ENCODE data around the gene CATSPERE.
"Not testable (repeated sequence)": the region's sequence is repeated elsewhere in the genome, so short reads cannot be mapped to it uniquely, and the experiment has no call there.

CATSPERE gene

GRCh38 chr1:244548558-244549115 is 87.6 kb downstream of the CATSPERE start:
- DNase-seq, result no peak

GRCh38 chr1:244552336-244552735 is 91.3 kb downstream of the CATSPERE start:
- DNase-seq, result no peak

GRCh38 chr1:244556263-244556662 is 95.2 kb downstream of the CATSPERE start:
- DNase-seq, result no peak

- no peak for DNase-seq
Observed at GRCh38 chr1:244557565-244557964, 96.5 kb downstream of the CATSPERE start.

- no peak for DNase-seq
Observed at GRCh38 chr1:244559561-244559960, 98.5 kb downstream of the CATSPERE start.

- DNase-seq, result not testable (repeated sequence)
Observed at GRCh38 chr1:244562877-244563276, 101.8 kb downstream of the CATSPERE start.

GRCh38 chr1:244573768-244574167 is 112.7 kb downstream of the CATSPERE start:
- no peak for DNase-seq

- no peak for DNase-seq
Observed at GRCh38 chr1:244576259-244576892, 115.3 kb downstream of the CATSPERE start.

- DNase-seq, result not testable (repeated sequence)
Observed at GRCh38 chr1:244578205-244578604, 117.1 kb downstream of the CATSPERE start.

GRCh38 chr1:244583358-244583982 is 122.4 kb downstream of the CATSPERE start:
- DNase-seq, result no peak

GRCh38 chr1:244585867-244586266 is 124.8 kb downstream of the CATSPERE start:
- no peak for DNase-seq

- no peak for DNase-seq
Observed at GRCh38 chr1:244590670-244591069, 129.6 kb downstream of the CATSPERE start.

GRCh38 chr1:244598611-244599010 is 137.5 kb downstream of the CATSPERE start:
- DNase-seq, result no peak

- DNase-seq, result no peak
Observed at GRCh38 chr1:244599937-244600350, 138.9 kb downstream of the CATSPERE start.

- DNase-seq, result no peak
Observed at GRCh38 chr1:244601336-244601735, 140.3 kb downstream of the CATSPERE start.

GRCh38 chr1:244603498-244603897 is 142.4 kb downstream of the CATSPERE start:
- peak; percentile 15 for DNase-seq

- DNase-seq, result no peak
Observed at GRCh38 chr1:244605835-244606370, 144.8 kb downstream of the CATSPERE start.

GRCh38 chr1:244614113-244614836 is 153.2 kb downstream of the CATSPERE start:
- no peak for DNase-seq

GRCh38 chr1:244614879-244615278 is 153.8 kb downstream of the CATSPERE start:
- DNase-seq, result no peak

- DNase-seq, result no peak
Observed at GRCh38 chr1:244615301-244615700, 154.2 kb downstream of the CATSPERE start.

GRCh38 chr1:244626709-244627108 is 165.6 kb downstream of the CATSPERE start:
- no peak for DNase-seq

GRCh38 chr1:244628789-244629188 is 167.7 kb downstream of the CATSPERE start:
- no peak for DNase-seq

- DNase-seq, result no peak
Observed at GRCh38 chr1:244633140-244633539, 172.1 kb downstream of the CATSPERE start.

Data from GF-D8 (cell line).